ENCODE results near the gene ALG3. TPM values are rescaled to one million over a fixed set of nuclear protein-coding genes. Genes with fewer than 3 reads are reported as not detected.
A peak's percentile ranks its signal among the peaks of the same experiment; 100 is the strongest.

Gene ALG3
- total RNA-seq, 2 experiments from 2014 or later, result 28.9 to 31.0 TPM

GRCh38 chr3:184230603-184231528, 17.9 kb downstream of the ALG3 start:
- intact Hi-C loops (cut with micrococcal nuclease), result no loop called here
- Mint-ChIP-seq H3K27ac (no peak overlapping the region), H3K4me3 (peak overlapping the region; percentile 52), H3K9me3 (no peaks in the 10 kb centered on the region), H3K4me1 (ENCODE audit: low read depth) (peaks cover 11% of the 10 kb centered on the region), H3K27me3 (ENCODE audit: low read depth) (peaks cover 46% of the 10 kb centered on the region), H3K36me3 (ENCODE audit: low read depth) (no peaks in the 10 kb centered on the region)
- no peak for DNase-seq
- CTCF ChIA-PET, result interaction anchor here (0.6 to 3.1 kb wide), 2 partner anchors 54 to 55 kb away, joined by 3 to 9 read pairs; no protein-coding TSS in a partner anchor

DNA sequence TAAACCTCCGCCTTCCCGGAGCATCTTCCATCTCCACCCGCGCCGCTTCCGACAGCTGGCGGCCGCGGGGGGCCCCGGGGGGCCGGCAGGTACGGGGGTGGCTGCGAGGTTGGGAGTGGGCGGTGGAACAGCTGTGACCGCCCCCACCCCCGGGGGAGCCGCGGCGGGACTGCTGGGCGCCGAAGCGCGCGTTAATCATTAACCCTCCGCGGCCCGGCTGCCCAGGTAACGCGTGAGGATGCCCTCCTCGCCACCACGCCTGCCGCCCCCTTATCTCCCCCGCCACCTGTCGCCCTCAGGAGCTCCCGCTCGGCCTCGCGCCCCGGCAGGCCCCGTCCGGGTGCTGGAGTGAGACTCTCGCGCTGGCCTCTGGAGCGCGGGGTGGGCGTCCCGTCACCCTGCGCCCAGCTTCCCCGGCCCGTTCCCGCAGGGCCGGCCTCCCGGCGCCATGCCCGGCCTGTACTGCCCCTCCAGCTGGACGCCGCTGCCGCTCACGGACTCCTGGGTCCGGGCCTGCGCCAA, 18.6 kb downstream of the ALG3 start:
- no peak overlapping the region for H3K4me3 Mint-ChIP-seq
- H3K9me3 Mint-ChIP-seq, result no peaks in the 10 kb centered on the region
- H3K4me1 Mint-ChIP-seq (ENCODE audit: low read depth), result peaks cover 11% of the 10 kb centered on the region
- CTCF ChIA-PET, result interaction anchor here (0.6 to 3.1 kb wide), 3 partner anchors 54 to 71 kb away, joined by 3 to 9 read pairs (median 3); no protein-coding TSS in a partner anchor
- no peak for DNase-seq
- H3K36me3 Mint-ChIP-seq (ENCODE audit: low read depth), result no peaks in the 10 kb centered on the region
- H3K27ac Mint-ChIP-seq, result no peak overlapping the region
- H3K27me3 Mint-ChIP-seq (ENCODE audit: low read depth), result peaks cover 49% of the 10 kb centered on the region
- intact Hi-C loops (cut with micrococcal nuclease), result no loop called here

DNA sequence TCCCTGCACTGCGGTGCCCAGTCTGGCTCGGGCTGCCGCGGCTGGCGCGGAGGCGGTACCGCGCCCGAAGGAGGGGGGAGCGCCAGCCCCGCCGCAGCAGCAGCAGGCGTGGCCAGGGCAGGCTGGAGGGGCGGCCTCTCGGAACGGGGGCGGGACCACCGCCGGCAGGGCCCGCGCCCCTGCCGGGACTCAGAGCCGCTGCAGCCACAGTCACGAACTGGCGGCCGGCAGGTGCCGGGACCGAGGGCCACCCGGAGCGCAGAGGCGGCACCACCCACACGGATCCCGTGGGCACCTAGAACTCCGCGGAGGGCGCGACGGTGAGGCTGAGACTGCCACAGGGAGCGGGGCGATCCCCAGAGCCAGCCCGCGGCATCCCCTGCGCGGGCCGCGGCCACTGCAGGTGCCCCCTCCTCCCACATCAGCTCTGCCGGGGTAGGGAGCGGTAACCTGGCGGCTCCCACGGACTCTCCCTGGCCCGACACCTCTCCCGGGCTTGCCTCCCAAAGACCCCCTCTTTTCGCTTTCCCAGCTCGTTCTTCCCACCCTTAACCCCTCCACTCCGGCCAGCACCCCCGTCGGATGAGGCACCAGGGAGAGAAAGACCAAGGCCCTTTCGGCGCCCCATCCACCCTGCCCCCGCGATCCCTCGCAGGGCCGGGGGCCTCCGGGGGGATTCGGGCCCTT, 19.2 kb downstream of the ALG3 start, which contains the start of gene VWA5B2:
VWA5B2 (plus strand) TSS at position 192 of the 687 bp plus-strand sequence. CDS start 944 bp downstream, outside the sequence.
- intact Hi-C loops (cut with micrococcal nuclease), result loop anchor here (5.0 to 10.0 kb wide), 2 partner anchors 33 to 315 kb away; partner anchors contain the start of gene CAMK2N2
- CTCF ChIA-PET, result interaction anchor here (1.4 to 4.7 kb wide), 6 partner anchors 16 to 71 kb away, joined by 3 to 48 read pairs (median 22); partner anchors contain the start of genes ALG3 and EEF1AKMT4
- Mint-ChIP-seq H3K4me1 (ENCODE audit: low read depth) (peaks cover 11% of the 10 kb centered on the region), H3K27me3 (ENCODE audit: low read depth) (peaks cover 50% of the 10 kb centered on the region), H3K27ac (no peak within 1 kb of the TSS), H3K9me3 (no peaks in the 10 kb centered on the region), H3K36me3 (ENCODE audit: low read depth) (no peaks in the 10 kb centered on the region), H3K4me3 (peak within 1 kb of the TSS; percentile 52)
- DNase-seq, result peak; percentile 41

DNA sequence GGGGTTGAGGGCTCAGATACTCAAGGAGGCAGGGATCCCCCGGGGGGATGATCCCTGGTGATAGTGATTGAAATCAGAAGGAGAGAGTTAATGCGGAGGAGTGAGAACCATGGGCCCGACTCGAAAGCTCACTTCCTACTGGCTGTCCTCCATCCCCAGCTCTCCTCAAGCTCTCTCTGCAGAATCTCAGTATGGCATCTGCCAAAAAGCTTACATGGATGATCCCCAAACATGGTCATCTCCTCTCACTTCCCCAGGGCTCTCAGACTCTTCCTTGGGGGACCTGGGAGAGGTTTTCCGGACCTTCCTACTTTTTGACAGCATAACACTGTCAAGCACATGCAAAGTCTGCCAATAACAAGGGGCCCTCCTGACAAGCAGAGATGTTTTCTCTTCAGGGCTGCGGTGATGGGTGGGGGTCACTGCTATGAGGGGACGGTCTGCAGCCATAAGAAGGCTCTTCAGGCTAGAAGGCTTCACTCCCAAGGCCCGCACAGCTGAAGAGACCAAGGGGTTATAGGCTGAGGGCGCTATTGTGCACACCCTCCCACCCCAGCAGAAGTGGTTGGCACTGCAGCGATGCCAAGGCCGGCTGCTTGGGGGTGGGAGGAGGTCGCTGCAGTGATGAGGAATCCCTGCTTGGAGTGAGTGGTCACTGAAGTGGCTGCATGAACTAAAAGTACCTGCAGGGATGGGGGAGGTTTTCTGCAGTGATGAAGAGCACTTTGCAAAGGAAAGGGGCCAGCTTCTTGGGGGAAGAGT, 20.2 kb downstream of the ALG3 start:
- Mint-ChIP-seq H3K4me1 (ENCODE audit: low read depth) (peaks cover 11% of the 10 kb centered on the region), H3K36me3 (ENCODE audit: low read depth) (no peaks in the 10 kb centered on the region), H3K27me3 (ENCODE audit: low read depth) (peaks cover 50% of the 10 kb centered on the region), H3K4me3 (peak overlapping the region; percentile 52), H3K27ac (no peak overlapping the region), H3K9me3 (no peaks in the 10 kb centered on the region)
- intact Hi-C loops (cut with micrococcal nuclease), result loop anchor here (5.0 to 10.0 kb wide), 2 partner anchors 34 to 316 kb away; partner anchors contain the start of gene CAMK2N2
- DNase-seq, result no peak
- CTCF ChIA-PET, result interaction anchor here (0.6 to 4.7 kb wide), 32 partner anchors 9 to 214 kb away, joined by 3 to 48 read pairs (median 9); partner anchors contain the start of genes ABCF3, ALG3 and EEF1AKMT4

DNA sequence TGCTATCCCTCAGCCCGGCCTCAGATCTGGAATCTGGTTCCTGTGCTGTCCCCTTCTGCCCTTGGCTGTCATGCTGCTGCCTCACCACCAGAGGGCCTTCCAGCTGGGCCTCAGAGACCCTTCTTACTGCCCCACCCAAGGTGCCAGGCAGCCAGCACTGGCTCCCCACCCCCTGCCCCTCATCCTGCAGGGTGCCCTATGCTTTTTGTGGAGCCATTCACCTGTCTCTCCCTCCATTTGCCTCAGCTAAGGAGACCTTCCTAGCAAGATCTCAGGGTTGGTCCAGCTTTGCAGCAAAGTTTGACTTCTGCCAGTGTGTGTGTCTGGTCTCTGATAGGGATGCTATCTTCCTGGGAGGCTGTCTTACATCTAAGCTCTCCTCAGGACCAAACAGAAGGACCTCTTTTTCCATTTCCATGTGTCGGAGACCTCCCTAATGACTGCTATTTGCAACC, 21.3 kb downstream of the ALG3 start:
- H3K36me3 Mint-ChIP-seq (ENCODE audit: low read depth), result no peaks in the 10 kb centered on the region
- peaks cover 11% of the 10 kb centered on the region for H3K4me1 Mint-ChIP-seq (ENCODE audit: low read depth)
- no peaks in the 10 kb centered on the region for H3K9me3 Mint-ChIP-seq
- H3K4me3 Mint-ChIP-seq, result no peak overlapping the region
- H3K27me3 Mint-ChIP-seq (ENCODE audit: low read depth), result peaks cover 47% of the 10 kb centered on the region
- intact Hi-C loops (cut with micrococcal nuclease), result loop anchor here (1.0 to 10.0 kb wide), 4 partner anchors 23 to 317 kb away; partner anchors contain the start of gene CAMK2N2
- CTCF ChIA-PET, result interaction anchor here (0.6 to 4.7 kb wide), 38 partner anchors 9 to 332 kb away, joined by 3 to 48 read pairs (median 6); partner anchors contain the start of genes ABCF3, ALG3 and EEF1AKMT4
- peak; percentile 56 for DNase-seq
- no peak overlapping the region for H3K27ac Mint-ChIP-seq

DNA sequence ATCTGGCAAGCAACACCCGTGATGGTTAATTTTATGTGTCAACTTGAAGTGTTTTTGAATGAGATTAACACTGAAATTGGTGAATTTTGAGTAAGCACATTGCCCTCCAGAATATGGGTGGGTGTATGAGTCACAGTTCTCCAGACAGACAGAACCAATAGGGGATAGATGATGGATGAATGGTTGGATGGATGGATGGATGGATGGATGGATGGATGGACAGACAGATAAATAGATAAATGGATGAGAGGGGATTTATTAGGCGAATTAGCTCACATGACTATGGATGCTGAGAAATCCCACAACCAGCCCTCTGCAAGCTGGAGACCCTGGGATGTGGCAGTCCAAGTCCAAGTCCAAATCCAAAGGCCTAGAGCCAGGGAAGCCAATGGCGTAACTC, 24.8 kb downstream of the ALG3 start:
- Mint-ChIP-seq H3K4me3 (no peak overlapping the region), H3K36me3 (ENCODE audit: low read depth) (no peaks in the 10 kb centered on the region), H3K4me1 (ENCODE audit: low read depth) (peaks cover 2% of the 10 kb centered on the region), H3K27ac (no peak overlapping the region), H3K9me3 (no peaks in the 10 kb centered on the region), H3K27me3 (ENCODE audit: low read depth) (peaks cover 31% of the 10 kb centered on the region)
- intact Hi-C loops (cut with micrococcal nuclease), result loop anchor here (10.0 kb wide), 1 partner anchor 321 kb away; no protein-coding TSS in a partner anchor
- CTCF ChIA-PET, result interaction anchor here (0.6 kb wide), 1 partner anchor 9 kb away, joined by 3 read pairs; no protein-coding TSS in a partner anchor
- no peak for DNase-seq

GRCh38 chr3:184222521-184222920, 26.2 kb downstream of the ALG3 start:
- H3K4me1 Mint-ChIP-seq (ENCODE audit: low read depth), result no peaks in the 10 kb centered on the region
- no peaks in the 10 kb centered on the region for H3K36me3 Mint-ChIP-seq (ENCODE audit: low read depth)
- H3K9me3 Mint-ChIP-seq, result no peaks in the 10 kb centered on the region
- no peak for DNase-seq
- H3K4me3 Mint-ChIP-seq, result no peak overlapping the region
- H3K27me3 Mint-ChIP-seq (ENCODE audit: low read depth), result peaks cover 21% of the 10 kb centered on the region
- H3K27ac Mint-ChIP-seq, result no peak overlapping the region
- intact Hi-C loops (cut with micrococcal nuclease), result loop anchor here (10.0 kb wide), 1 partner anchor 322 kb away; no protein-coding TSS in a partner anchor
- CTCF ChIA-PET, result interaction anchor here (1.0 to 1.1 kb wide), 2 partner anchors 27 to 67 kb away, joined by 3 read pairs; partner anchors contain the start of gene EEF1AKMT4

DNA sequence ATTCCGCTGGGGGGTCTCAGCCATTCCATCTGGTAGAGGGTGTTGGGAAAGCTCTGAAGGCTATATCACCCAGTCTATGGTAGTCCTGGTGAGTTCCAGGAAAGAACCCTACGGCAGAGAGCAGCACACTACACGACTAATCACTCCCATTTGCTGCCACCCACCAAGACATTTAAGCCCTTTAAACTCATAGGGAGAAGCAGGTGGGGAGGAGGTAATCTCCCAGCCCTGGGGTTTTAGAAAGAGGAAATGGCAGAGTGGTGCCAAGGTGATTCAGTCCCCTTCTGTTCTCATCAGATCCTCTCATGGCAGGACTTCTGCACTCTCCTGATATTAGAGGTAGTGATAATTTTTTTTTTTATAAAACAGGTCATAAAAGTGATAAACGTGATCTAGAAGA, 29.9 kb downstream of the ALG3 start:
- Mint-ChIP-seq H3K27me3 (ENCODE audit: low read depth) (peaks cover 10% of the 10 kb centered on the region), H3K27ac (no peak overlapping the region), H3K36me3 (ENCODE audit: low read depth) (no peaks in the 10 kb centered on the region), H3K9me3 (no peaks in the 10 kb centered on the region), H3K4me1 (ENCODE audit: low read depth) (no peaks in the 10 kb centered on the region), H3K4me3 (no peak overlapping the region)
- intact Hi-C loops (cut with micrococcal nuclease), result no loop called here
- no peak for DNase-seq
- CTCF ChIA-PET, result interaction anchor here (1.1 kb wide), 1 partner anchor 9 kb away, joined by 8 read pairs; no protein-coding TSS in a partner anchor

DNA sequence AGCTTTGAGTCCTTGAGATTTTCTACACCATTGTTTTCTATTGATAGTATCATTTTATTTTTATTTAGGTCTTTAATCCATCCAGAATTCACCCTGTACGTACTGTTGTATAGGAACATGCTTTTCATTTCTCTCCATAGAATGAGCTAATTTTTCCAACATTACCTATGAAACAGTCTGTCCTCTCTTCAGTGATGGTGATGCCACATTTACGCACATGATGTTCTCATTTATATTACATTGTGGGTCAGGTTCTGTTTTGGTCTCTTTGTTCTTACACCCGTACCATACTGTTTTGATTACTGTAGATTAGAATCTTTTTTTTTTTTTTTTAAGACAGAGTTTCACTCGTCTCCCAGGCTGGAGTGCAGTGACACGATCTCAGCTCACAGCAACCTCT, 37.0 kb downstream of the ALG3 start:
- H3K36me3 Mint-ChIP-seq (ENCODE audit: low read depth), result no peaks in the 10 kb centered on the region
- H3K9me3 Mint-ChIP-seq, result no peaks in the 10 kb centered on the region
- H3K27me3 Mint-ChIP-seq (ENCODE audit: low read depth), result peaks cover 4% of the 10 kb centered on the region
- DNase-seq, result no peak
- no peaks in the 10 kb centered on the region for H3K4me1 Mint-ChIP-seq (ENCODE audit: low read depth)
- no peak overlapping the region for H3K27ac Mint-ChIP-seq
- no peak overlapping the region for H3K4me3 Mint-ChIP-seq
- intact Hi-C loops (cut with micrococcal nuclease), result no loop called here
- CTCF ChIA-PET, result interaction anchor here (1.9 kb wide), 1 partner anchor 15 kb away, joined by 4 read pairs; no protein-coding TSS in a partner anchor

DNA sequence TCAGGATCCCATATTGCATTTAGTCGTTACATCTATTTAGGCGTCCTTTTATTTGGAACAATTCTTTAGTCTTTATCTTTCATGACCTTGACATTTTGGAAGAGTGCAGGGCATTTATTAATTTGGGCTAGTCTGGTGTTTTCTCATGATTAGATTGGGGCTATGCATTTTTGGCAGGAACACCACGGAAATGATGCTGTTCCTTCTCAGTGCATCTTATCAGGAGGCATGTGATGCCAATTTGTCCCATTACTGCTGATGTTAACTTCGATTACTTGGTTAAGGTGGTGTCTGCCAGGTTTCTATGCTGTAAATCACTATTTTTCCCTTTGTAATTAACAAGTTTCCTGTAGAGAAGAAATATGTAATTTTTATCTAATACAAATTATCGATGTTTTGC, 37.5 kb downstream of the ALG3 start:
- intact Hi-C loops (cut with micrococcal nuclease), result no loop called here
- Mint-ChIP-seq H3K36me3 (ENCODE audit: low read depth) (no peaks in the 10 kb centered on the region), H3K4me3 (no peak overlapping the region), H3K9me3 (no peaks in the 10 kb centered on the region), H3K27me3 (ENCODE audit: low read depth) (peaks cover 6% of the 10 kb centered on the region), H3K4me1 (ENCODE audit: low read depth) (no peaks in the 10 kb centered on the region), H3K27ac (no peak overlapping the region)
- no peak for DNase-seq
- CTCF ChIA-PET, result interaction anchor here (0.7 to 1.9 kb wide), 3 partner anchors 15 to 142 kb away, joined by 3 to 9 read pairs (median 4); no protein-coding TSS in a partner anchor
